Fibroblast of the aortic adventitia (primary cell): ENCODE results near the gene MGAT3. TPM values are rescaled to one million over a fixed set of nuclear protein-coding genes. Genes with fewer than 3 reads are reported as not detected.
A peak's percentile ranks its signal among the peaks of the same experiment; 100 is the strongest.
"Not testable (repeated sequence)": the region's sequence is repeated elsewhere in the genome, so short reads cannot be mapped to it uniquely, and the experiment has no call there.

Experiments
- DNase-seq: peaks from one replicate; pipeline ENCODE4 v3.0.0-alpha.2; 2010; ENCODE audit warnings: low read depth
- H3K4me3 ChIP-seq: 2 replicates; pipeline ENCODE4 v1.5.1; 2011; ENCODE audit warnings: low read depth, mild to moderate bottlenecking, control low read depth, low read length, moderate library complexity
- total RNA-seq: library from RNA; depleted of rRNA; stranded (reverse); fragments of >200 nt; gene quantifications from 2 replicates; pipeline ENCODE4 v1.2.3, GENCODE V29; 2012; ENCODE audit warnings: low replicate concordance
- TF ChIP-seq, protein P1 (sequence below): IDR thresholded peaks from 2 replicates; pipeline ENCODE4 v1.5.1; 2011; ENCODE audit warnings: mild to moderate bottlenecking, low read length, control low read depth, inconsistent platforms; ENCODE audit not compliant: insufficient read depth

MGAT3 gene
- total RNA-seq, 1 donor, result 0.27 TPM

GRCh38 chr22:39501644-39502108 is 44.9 kb downstream of the MGAT3 start:
- DNase-seq, result no peak
- peak overlapping the region; percentile 86 for H3K4me3 ChIP-seq
- TF ChIP-seq, protein P1, sequence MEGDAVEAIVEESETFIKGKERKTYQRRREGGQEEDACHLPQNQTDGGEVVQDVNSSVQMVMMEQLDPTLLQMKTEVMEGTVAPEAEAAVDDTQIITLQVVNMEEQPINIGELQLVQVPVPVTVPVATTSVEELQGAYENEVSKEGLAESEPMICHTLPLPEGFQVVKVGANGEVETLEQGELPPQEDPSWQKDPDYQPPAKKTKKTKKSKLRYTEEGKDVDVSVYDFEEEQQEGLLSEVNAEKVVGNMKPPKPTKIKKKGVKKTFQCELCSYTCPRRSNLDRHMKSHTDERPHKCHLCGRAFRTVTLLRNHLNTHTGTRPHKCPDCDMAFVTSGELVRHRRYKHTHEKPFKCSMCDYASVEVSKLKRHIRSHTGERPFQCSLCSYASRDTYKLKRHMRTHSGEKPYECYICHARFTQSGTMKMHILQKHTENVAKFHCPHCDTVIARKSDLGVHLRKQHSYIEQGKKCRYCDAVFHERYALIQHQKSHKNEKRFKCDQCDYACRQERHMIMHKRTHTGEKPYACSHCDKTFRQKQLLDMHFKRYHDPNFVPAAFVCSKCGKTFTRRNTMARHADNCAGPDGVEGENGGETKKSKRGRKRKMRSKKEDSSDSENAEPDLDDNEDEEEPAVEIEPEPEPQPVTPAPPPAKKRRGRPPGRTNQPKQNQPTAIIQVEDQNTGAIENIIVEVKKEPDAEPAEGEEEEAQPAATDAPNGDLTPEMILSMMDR, result no peak

DNA sequence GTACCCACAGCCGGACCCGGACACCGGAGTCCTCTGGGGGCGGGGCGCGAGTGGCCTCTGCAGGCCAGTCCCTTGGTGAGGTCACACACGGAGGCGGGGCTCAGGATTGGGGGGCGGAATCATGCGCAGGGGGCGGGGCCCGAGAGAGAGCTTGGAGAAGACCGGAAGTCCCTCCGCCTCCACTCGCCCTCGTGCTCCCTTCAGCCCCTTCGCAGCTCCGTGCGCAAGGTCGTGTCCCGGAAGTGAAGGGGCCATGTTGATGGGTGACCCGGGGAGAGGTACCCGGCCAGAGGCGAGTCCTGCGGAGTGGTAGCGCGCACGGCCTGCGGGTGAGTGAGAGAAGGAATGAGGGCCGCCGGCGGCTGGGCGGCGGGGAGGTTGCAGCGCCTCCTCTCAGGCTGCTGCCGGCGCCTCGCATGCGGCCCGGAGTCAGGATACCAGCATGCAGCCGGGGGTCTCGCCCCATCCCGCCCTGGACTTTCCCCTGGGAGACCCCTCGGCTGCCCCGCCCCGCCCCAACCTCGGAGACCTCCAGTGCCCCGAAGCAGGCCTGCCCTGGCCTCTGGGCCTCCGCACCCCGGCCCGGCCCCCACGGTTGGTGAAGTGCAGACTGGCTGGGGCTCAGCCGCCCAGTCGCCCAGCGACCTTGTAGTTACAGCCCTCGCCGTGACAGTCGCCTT is 45.4 kb downstream of the MGAT3 start, which contains the start of gene MIEF1:
Gene MIEF1 (plus strand): TSS at position 182 of the 680 bp plus-strand sequence. CDS start 9,005 bp downstream, outside the sequence.
- H3K4me3 ChIP-seq, result peak within 1 kb of the TSS; percentile 86
- TF ChIP-seq, protein P1, result no peak
- DNase-seq, result peak; percentile 93

- TF ChIP-seq, protein P1, result no peak
- H3K4me3 ChIP-seq, result peak overlapping the region; percentile 86
- DNase-seq, result no peak
These were observed 46.1 kb downstream of the MGAT3 start for GRCh38 chr22:39502789-39503409.

DNA sequence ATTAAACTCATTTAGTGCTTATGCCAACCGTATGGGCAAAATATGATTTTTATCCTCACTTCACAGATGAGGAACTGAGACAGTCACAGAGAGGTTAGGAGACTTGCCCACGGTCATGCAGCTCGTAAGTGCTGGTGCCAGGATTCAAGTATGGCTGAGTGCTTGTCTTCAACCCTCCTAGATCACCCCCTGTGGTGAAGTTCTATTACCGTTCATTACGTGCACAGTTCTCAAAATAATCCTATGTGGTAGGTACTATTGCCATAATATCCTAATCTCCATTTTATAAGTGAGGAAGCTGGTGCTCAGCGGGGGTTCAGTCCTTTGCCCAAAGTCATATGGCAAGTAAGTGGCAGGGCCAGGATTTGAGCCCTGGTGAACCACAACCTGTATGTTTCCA is 46.8 kb downstream of the MGAT3 start:
- H3K4me3 ChIP-seq, result peak overlapping the region; percentile 86
- no peak for DNase-seq
- TF ChIP-seq, protein P1, result no peak

DNA sequence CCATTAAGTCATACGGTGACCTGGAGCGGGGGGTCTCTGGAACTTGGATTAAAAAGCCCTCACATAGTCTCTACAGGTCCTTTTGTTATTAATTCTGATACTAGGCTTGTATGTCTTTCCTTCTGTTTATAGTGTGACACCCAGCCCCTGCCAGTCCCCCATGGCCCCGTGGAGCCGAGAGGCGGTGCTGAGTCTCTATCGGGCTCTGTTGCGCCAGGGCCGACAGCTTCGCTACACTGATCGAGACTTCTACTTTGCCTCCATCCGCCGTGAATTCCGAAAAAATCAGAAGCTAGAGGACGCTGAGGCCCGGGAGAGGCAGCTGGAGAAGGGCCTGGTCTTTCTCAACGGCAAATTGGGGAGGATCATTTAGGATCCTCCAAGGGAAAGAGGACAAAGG is 47.3 kb downstream of the MGAT3 start:
- DNase-seq, result no peak
- H3K4me3 ChIP-seq, result peak overlapping the region; percentile 86
- TF ChIP-seq, protein P1, result no peak

DNA sequence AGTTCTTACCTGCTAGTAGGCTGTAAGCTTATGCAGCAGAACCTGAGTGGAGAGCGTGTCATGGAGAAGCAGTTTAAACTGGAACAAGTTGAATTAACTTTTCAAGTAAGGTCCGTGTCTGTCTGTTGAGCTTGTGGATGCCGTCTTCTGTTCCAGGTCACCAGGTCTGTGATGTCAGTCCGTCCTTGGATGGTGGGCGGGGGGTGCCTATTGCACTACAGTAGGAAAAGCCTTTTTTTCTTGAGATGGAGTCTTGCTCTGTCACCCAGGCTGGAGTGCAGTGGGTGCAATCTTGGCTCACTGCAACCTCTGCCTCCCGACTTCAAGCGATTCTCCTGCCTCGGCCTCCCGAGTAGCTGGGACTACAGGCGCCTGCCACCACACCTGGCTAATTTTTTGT is 50.2 kb downstream of the MGAT3 start:
- not testable (repeated sequence) for DNase-seq, H3K4me3 ChIP-seq

- H3K4me3 ChIP-seq, result no peak overlapping the region
- no peak for DNase-seq
- TF ChIP-seq, protein P1, result no peak
These were observed 51.6 kb downstream of the MGAT3 start for GRCh38 chr22:39508393-39508792.
